ENCODE data around the gene ARAP3. TPM values are rescaled to one million over a fixed set of nuclear protein-coding genes. Genes with fewer than 3 reads are reported as not detected.
"Not testable (repeated sequence)": the region's sequence is repeated elsewhere in the genome, so short reads cannot be mapped to it uniquely, and the experiment has no call there.

The ARAP3 gene
- total and polyA plus RNA-seq, 4 donors: 15.7 to 26.6 (median 19.7) TPM

- Histone ChIP-seq H3K9ac (ENCODE audit: insufficient read depth in 1 of 2, low read length in 2 of 2) (no peak overlapping the region), H3K4me3 (no peak overlapping the region), H3K4me1 (ENCODE audit: control insufficient read depth in 5 of 5, insufficient read depth in 5 of 5, low read length in 5 of 5) (peaks cover 0 to 4% (median 0%) of the 10 kb centered on the region in 5 donors), H3K9me3 (ENCODE audit: control insufficient read depth in 4 of 4, insufficient read depth in 3 of 4, low read length in 3 of 4) (peaks cover 0 to 5% (median 0%) of the 10 kb centered on the region in 4 donors), H3K36me3 (ENCODE audit: control insufficient read depth in 4 of 4, insufficient read depth in 4 of 4, low read length in 4 of 4) (no peaks in the 10 kb centered on the region), H3K27ac (ENCODE audit: low read depth in 1 of 2, low read length in 1 of 2) (no peak overlapping the region), H3K27me3 (ENCODE audit: control insufficient read depth in 3 of 3, insufficient read depth in 3 of 3, low read length in 2 of 3) (no peaks in the 10 kb centered on the region)
- ATAC-seq (ENCODE audit: insufficient read depth, low FRiP score) (no peak), DNase-seq (no peak)
- 70 to 78% methylated on average over 3 of the region's 3 CpGs for WGBS, 2 donors
- TF ChIP-seq CTCF (IDR thresholded peaks at IDR 0.05; ENCODE audit: control extremely low read depth, extremely low read depth): no peak
These were observed 43.9 kb upstream of the ARAP3 start for GRCh38 chr5:141725891-141726290.

- not testable (repeated sequence) for H3K4me1 ChIP-seq (ENCODE audit: control insufficient read depth in 5 of 5, insufficient read depth in 5 of 5, low read length in 5 of 5); ATAC-seq (ENCODE audit: insufficient read depth, low FRiP score)
- WGBS, 2 donors: 90 to 91% methylated on average over 5 of the region's 5 CpGs
These were observed 43.1 kb upstream of the ARAP3 start for GRCh38 chr5:141725174-141725573.

GRCh38 chr5:141722266-141722665 lies 40.2 kb upstream of the ARAP3 start:
- no peak overlapping the region for H3K27ac ChIP-seq (ENCODE audit: low read depth in 1 of 2, low read length in 1 of 2)
- DNase-seq (no peak), ATAC-seq (ENCODE audit: insufficient read depth, low FRiP score) (no peak)
- H3K9ac ChIP-seq (ENCODE audit: insufficient read depth in 1 of 2, low read length in 2 of 2): no peak overlapping the region
- H3K36me3 ChIP-seq (ENCODE audit: control insufficient read depth in 4 of 4, insufficient read depth in 4 of 4, low read length in 4 of 4): no peaks in the 10 kb centered on the region
- H3K9me3 ChIP-seq (ENCODE audit: control insufficient read depth in 4 of 4, insufficient read depth in 3 of 4, low read length in 3 of 4): peaks cover 0 to 5% (median 0%) of the 10 kb centered on the region in 4 donors
- TF ChIP-seq CTCF (IDR thresholded peaks at IDR 0.05; ENCODE audit: control extremely low read depth, extremely low read depth): no peak
- peaks cover 0 to 8% (median 0%) of the 10 kb centered on the region in 3 donors for H3K27me3 ChIP-seq (ENCODE audit: control insufficient read depth in 3 of 3, insufficient read depth in 3 of 3, low read length in 2 of 3)
- H3K4me3 ChIP-seq: no peak overlapping the region
- H3K4me1 ChIP-seq (ENCODE audit: control insufficient read depth in 5 of 5, insufficient read depth in 5 of 5, low read length in 5 of 5): peaks cover 0 to 4% (median 0%) of the 10 kb centered on the region in 5 donors

More at GRCh38 chr5:141725174-141725573, 43.1 kb upstream of the ARAP3 start:
- H3K27me3 ChIP-seq (ENCODE audit: control insufficient read depth in 3 of 3, insufficient read depth in 3 of 3, low read length in 2 of 3); H3K4me3 ChIP-seq; H3K27ac ChIP-seq (ENCODE audit: low read depth in 1 of 2, low read length in 1 of 2); H3K9me3 ChIP-seq (ENCODE audit: control insufficient read depth in 4 of 4, insufficient read depth in 3 of 4, low read length in 3 of 4); H3K36me3 ChIP-seq (ENCODE audit: control insufficient read depth in 4 of 4, insufficient read depth in 4 of 4, low read length in 4 of 4); H3K9ac ChIP-seq (ENCODE audit: insufficient read depth in 1 of 2, low read length in 2 of 2); DNase-seq: not testable (repeated sequence)

GRCh38 chr5:141717043-141717442 lies 35.0 kb upstream of the ARAP3 start:
- Histone ChIP-seq H3K9ac (ENCODE audit: insufficient read depth in 1 of 2, low read length in 2 of 2) (no peak overlapping the region), H3K27me3 (ENCODE audit: control insufficient read depth in 3 of 3, insufficient read depth in 3 of 3, low read length in 2 of 3) (peaks cover 0 to 13% (median 0%) of the 10 kb centered on the region in 3 donors), H3K4me3 (no peak overlapping the region), H3K9me3 (ENCODE audit: control insufficient read depth in 4 of 4, insufficient read depth in 3 of 4, low read length in 3 of 4) (no peaks in the 10 kb centered on the region), H3K36me3 (ENCODE audit: control insufficient read depth in 4 of 4, insufficient read depth in 4 of 4, low read length in 4 of 4) (no peaks in the 10 kb centered on the region), H3K4me1 (ENCODE audit: control insufficient read depth in 5 of 5, insufficient read depth in 5 of 5, low read length in 5 of 5) (peaks cover 0 to 5% (median 0%) of the 10 kb centered on the region in 5 donors), H3K27ac (ENCODE audit: low read depth in 1 of 2, low read length in 1 of 2) (no peak overlapping the region)
- 56% methylated on average over 3 of the region's 3 CpGs for WGBS, 2 donors
- no peak for TF ChIP-seq CTCF (IDR thresholded peaks at IDR 0.05; ENCODE audit: control extremely low read depth, extremely low read depth)
- DNase-seq (no peak), ATAC-seq (ENCODE audit: insufficient read depth, low FRiP score) (no peak)

All from lung (tissue), 12 donors.